MCF 10A (cell line): ENCODE results near the gene GALM. TPM values are rescaled to one million over a fixed set of nuclear protein-coding genes. Genes with fewer than 3 reads are reported as not detected.

Experiments
- BruUV-seq: library from RNA; stranded (reverse); fragments of 400-500 nt; replicated peaks from 2 replicates; lab custom pipeline; 2021; lab: Mats Ljungman, UMichigan
- CTCF ChIA-PET: fragments of 300-600 bp; sonication (Branson Sonifier 250); formaldehyde crosslinking; extraction: SDS; loops from one replicate; lab custom pipeline; 2021; ENCODE audit warnings: antibody characterized with exemption, inconsistent platforms; lab: Yijun Ruan, JAX
- POLR2A ChIA-PET: fragments of 300-600, 350-650 bp; sonication (Branson Sonifier 250); formaldehyde crosslinking; extraction: SDS; loops from one replicate; lab custom pipeline; 2020; ENCODE audit warnings: antibody characterized with exemption, inconsistent platforms; lab: Yijun Ruan, JAX
- DNase-seq: peaks from one replicate; pipeline ENCODE4 v3.0.0-alpha.2; 2018; ENCODE audit not compliant: unreplicated experiment
- H3K27ac Mint-ChIP-seq: one replicate; pipeline ENCODE4 v1.8.0; 2022; ENCODE audit warnings: mild to moderate bottlenecking, low read depth, mixed read lengths; ENCODE audit not compliant: unreplicated experiment
- H3K27me3 Mint-ChIP-seq: one replicate; pipeline ENCODE4 v1.8.0; 2022; ENCODE audit warnings: mixed read lengths; ENCODE audit not compliant: insufficient read depth, unreplicated experiment
- H3K36me3 Mint-ChIP-seq: one replicate; pipeline ENCODE4 v1.8.0; 2022; ENCODE audit warnings: mild to moderate bottlenecking, moderate library complexity, mixed read lengths; ENCODE audit not compliant: insufficient read depth, unreplicated experiment
- H3K4me1 Mint-ChIP-seq: one replicate; pipeline ENCODE4 v1.8.0; 2022; ENCODE audit warnings: mixed read lengths; ENCODE audit not compliant: insufficient read depth, unreplicated experiment
- H3K4me3 Mint-ChIP-seq: one replicate; pipeline ENCODE4 v1.8.0; 2022; ENCODE audit warnings: mild to moderate bottlenecking, moderate library complexity, mixed read lengths; ENCODE audit not compliant: unreplicated experiment
- H3K9me3 Mint-ChIP-seq: one replicate; pipeline ENCODE4 v1.8.0; 2022; ENCODE audit warnings: mixed read lengths; ENCODE audit not compliant: unreplicated experiment
- CTCF ChIP-seq: fragments of 200-600 bp; IDR thresholded peaks from one replicate; pipeline ENCODE4 v1.8.0; 2022; ENCODE audit warnings: antibody characterized with exemption, mild to moderate bottlenecking; ENCODE audit not compliant: unreplicated experiment
- intact Hi-C: fragments of 100-400 bp; cut with micrococcal nuclease; formaldehyde crosslinking; loops from 2 replicates; pipeline ENCODE4 v1.14.1; 2022
- total RNA-seq: library from RNA; stranded (reverse); gene quantifications from 2 replicates; pipeline ENCODE4 v1.2.3, GENCODE V29; 2022

The GALM gene
- total RNA-seq, 1 experiment from 2014 or later: not detected

GRCh38 chr2:38692636-38693318, 26.9 kb downstream of the GALM start:
- Mint-ChIP-seq H3K36me3 (no peaks in the 10 kb centered on the region), H3K27ac (peak overlapping the region; percentile 27), H3K4me3 (no peak overlapping the region), H3K27me3 (no peaks in the 10 kb centered on the region), H3K9me3 (no peaks in the 10 kb centered on the region), H3K4me1 (peaks cover 25% of the 10 kb centered on the region)
- TF ChIP-seq CTCF: no peak
- peak; percentile 47 for DNase-seq
- ChIA-PET CTCF (interaction anchor here (0.6 to 0.9 kb wide), 3 partner anchors 12 to 49 kb away, joined by 3 to 4 read pairs (median 3); no protein-coding TSS in a partner anchor), POLR2A (interaction anchor here (0.6 to 4.2 kb wide), 6 partner anchors 10 to 156 kb away, joined by 3 to 38 read pairs (median 3); partner anchors contain the start of genes HNRNPLL and SRSF7)
- intact Hi-C loops: no loop called here
- no TSS peak for BruUV-seq

DNA sequence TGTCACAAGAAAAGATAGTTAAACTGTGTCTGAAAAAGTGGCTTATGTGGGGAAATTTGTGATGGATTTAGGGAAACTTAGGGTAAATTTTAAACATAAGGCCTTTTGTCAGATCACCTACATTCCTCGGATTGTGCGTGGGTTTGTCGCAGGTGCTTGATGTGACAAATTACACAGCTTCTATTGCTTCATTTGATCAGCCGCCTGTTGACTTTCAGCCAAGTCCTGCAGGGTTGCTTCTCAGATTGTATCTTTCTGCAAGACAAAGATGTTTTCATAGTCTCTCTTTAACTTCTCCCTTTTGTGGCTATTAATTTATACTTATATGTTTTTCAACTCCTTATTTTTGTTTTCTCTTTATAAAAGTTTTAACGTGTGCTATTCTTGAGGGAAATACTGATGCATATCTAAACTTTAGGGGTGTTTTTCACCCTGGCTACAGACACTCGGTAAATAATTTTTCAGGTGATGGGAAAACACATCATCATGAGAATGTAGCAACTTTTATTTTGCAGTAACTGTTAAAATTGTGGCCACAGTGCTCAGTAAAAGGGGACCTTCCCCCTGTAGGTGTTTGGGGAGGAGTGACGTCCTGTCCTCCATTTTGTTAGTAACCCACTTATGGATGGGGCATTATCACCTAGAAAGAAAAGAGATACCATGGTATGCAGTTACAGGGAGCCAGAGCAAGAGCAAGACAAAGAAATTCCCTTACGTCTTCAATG, 31.4 kb downstream of the GALM start:
- H3K9me3 Mint-ChIP-seq: no peaks in the 10 kb centered on the region
- H3K4me3 Mint-ChIP-seq: no peak overlapping the region
- no peak for TF ChIP-seq CTCF
- H3K27ac Mint-ChIP-seq: no peak overlapping the region
- ChIA-PET CTCF (interaction anchor here (1.0 to 1.1 kb wide), 2 partner anchors 115 to 161 kb away, joined by 3 read pairs; no protein-coding TSS in a partner anchor), POLR2A (interaction anchor here (1.9 kb wide), 1 partner anchor 96 kb away, joined by 7 read pairs; no protein-coding TSS in a partner anchor)
- DNase-seq: no peak
- no peaks in the 10 kb centered on the region for H3K27me3 Mint-ChIP-seq
- H3K4me1 Mint-ChIP-seq: peaks cover 10% of the 10 kb centered on the region
- intact Hi-C loops: no loop called here
- no TSS peak for BruUV-seq
- H3K36me3 Mint-ChIP-seq: no peaks in the 10 kb centered on the region

GRCh38 chr2:38698467-38699003, 32.6 kb downstream of the GALM start:
- Mint-ChIP-seq H3K27me3 (no peaks in the 10 kb centered on the region), H3K4me1 (no peaks in the 10 kb centered on the region), H3K27ac (no peak overlapping the region), H3K4me3 (no peak overlapping the region), H3K36me3 (no peaks in the 10 kb centered on the region), H3K9me3 (no peaks in the 10 kb centered on the region)
- TF ChIP-seq CTCF: no peak
- POLR2A ChIA-PET: interaction anchor here (0.7 to 1.1 kb wide), 4 partner anchors 10 to 53 kb away, joined by 4 to 5 read pairs (median 4); partner anchors contain the start of gene SRSF7
- CTCF ChIA-PET: interaction anchor here (0.6 to 1.0 kb wide), 3 partner anchors 98 to 705 kb away, joined by 3 to 4 read pairs (median 3); no protein-coding TSS in a partner anchor
- intact Hi-C loops: no loop called here
- no peak for DNase-seq
- no TSS peak for BruUV-seq
